Osteoblast (primary cell): ENCODE measurements around the gene ASCC2. TPM values are rescaled to one million over a fixed set of nuclear protein-coding genes. Genes with fewer than 3 reads are reported as not detected.

Experiments
- DNase-seq: peaks from one replicate; pipeline ENCODE4 v3.0.0; 2011; ENCODE audit warnings: low spot score, mixed read lengths; ENCODE audit not compliant: insufficient read length; ENCODE audit errors: missing footprints
- H2AFZ ChIP-seq: 2 replicates; pipeline ENCODE4 v1.6.0; 2011; ENCODE audit warnings: mild to moderate bottlenecking, low read length
- H3K27ac ChIP-seq: 2 replicates; pipeline ENCODE4 v1.5.1; 2011; ENCODE audit warnings: mild to moderate bottlenecking, low read depth, low read length, moderate library complexity
- H3K27me3 ChIP-seq: 2 replicates; pipeline ENCODE4 v1.6.0; 2012; ENCODE audit warnings: mild to moderate bottlenecking, control low read depth, inconsistent platforms, low read length, moderate library complexity; ENCODE audit not compliant: insufficient read depth
- H3K36me3 ChIP-seq: 2 replicates; pipeline ENCODE4 v1.5.1; 2011; ENCODE audit warnings: mild to moderate bottlenecking, low read length, control low read depth, moderate library complexity; ENCODE audit not compliant: insufficient read depth
- H3K4me1 ChIP-seq: 2 replicates; pipeline ENCODE4 v1.5.1; 2011; ENCODE audit warnings: mild to moderate bottlenecking, low read length, control low read depth, moderate library complexity; ENCODE audit not compliant: insufficient read depth
- H3K4me2 ChIP-seq: 2 replicates; pipeline ENCODE4 v1.6.0; 2011; ENCODE audit warnings: mild to moderate bottlenecking, low read length; ENCODE audit not compliant: insufficient read depth
- H3K4me3 ChIP-seq: fragments of 200-600 bp; sonication (generic); 3 replicates; pipeline ENCODE4 v1.5.1; 2012; ENCODE audit warnings: mild to moderate bottlenecking, low read length, inconsistent platforms; ENCODE audit not compliant: insufficient read depth
- H3K79me2 ChIP-seq: 2 replicates; pipeline ENCODE4 v1.6.0; 2012; ENCODE audit warnings: mild to moderate bottlenecking, low read length, control low read depth, inconsistent platforms; ENCODE audit not compliant: insufficient read depth
- H3K9me3 ChIP-seq: 2 replicates; pipeline ENCODE4 v1.5.1; 2011; ENCODE audit warnings: low read depth, low read length, control low read depth
- H4K20me1 ChIP-seq: 2 replicates; pipeline ENCODE4 v1.6.0; 2012; ENCODE audit warnings: mild to moderate bottlenecking, low read length, control low read depth; ENCODE audit not compliant: insufficient read depth
- CTCF ChIP-seq: IDR thresholded peaks from 2 replicates; pipeline ENCODE4 v1.5.1; 2011; ENCODE audit warnings: mild to moderate bottlenecking, low read depth, low read length, moderate library complexity; ENCODE audit errors: extremely low read depth
- total RNA-seq: library from RNA; depleted of rRNA; stranded (reverse); fragments of >200 nt; gene quantifications from 2 replicates; pipeline ENCODE4 v1.2.3, GENCODE V29; 2012

The ASCC2 gene
- total RNA-seq, 1 donor: 21.0 TPM

DNA sequence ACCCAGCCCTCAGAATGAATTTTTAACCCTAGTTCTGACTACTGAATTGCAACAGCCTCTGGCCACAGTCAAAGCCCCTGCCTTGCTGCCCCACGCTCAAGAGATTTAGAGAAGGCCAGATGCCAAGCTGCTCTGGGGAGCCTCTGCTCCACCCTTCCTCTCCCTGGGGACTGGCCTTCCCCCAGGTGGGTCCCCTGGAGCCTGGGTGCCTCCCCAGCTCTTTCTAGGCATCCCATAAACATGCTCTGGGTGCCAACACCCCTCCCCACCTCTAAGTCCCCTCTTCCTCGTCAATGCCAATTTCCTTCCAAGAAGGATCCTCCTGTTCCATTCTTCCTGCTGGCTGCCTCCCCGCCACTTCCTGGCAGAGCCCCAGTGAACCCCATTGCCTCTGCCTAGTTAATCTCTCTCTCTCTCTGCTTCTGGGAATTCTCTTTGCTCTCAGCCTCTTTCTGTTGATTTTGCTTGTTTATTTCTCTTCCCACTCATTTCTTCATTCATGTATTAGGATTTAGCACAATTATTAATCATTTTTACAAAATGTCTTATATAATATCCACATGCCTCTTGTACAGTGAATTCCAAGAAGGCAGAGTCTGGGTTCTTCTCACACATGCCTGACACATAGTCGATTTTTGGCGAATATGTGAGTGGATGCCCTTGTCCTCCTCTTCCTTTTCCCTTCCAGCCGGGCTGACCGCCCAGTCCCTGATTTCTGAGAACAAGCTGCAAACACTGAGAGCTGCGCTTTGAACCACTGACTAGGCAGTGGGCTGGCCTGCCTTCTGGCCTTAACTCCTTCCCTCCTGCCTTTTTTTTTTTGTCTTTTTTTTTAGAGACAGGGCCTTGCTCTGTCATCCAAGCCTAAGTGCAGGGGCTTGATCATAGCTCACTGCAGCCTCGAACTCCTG, 53.4 kb downstream of the ASCC2 start:
- Histone ChIP-seq H3K27me3 (no peaks in the 10 kb centered on the region), H3K9me3 (no peaks in the 10 kb centered on the region), H2AFZ (peak overlapping the region; percentile 58), H3K27ac (peak overlapping the region; percentile 38), H3K4me1 (peaks cover 37% of the 10 kb centered on the region), H3K36me3 (peaks cover 23% of the 10 kb centered on the region), H4K20me1 (no peaks in the 10 kb centered on the region), H3K79me2 (no peaks in the 10 kb centered on the region), H3K4me2 (peak overlapping the region; percentile 50), H3K4me3 (peak overlapping the region; percentile 7)
- no peak for TF ChIP-seq CTCF
- peak; percentile 91 for DNase-seq

DNA sequence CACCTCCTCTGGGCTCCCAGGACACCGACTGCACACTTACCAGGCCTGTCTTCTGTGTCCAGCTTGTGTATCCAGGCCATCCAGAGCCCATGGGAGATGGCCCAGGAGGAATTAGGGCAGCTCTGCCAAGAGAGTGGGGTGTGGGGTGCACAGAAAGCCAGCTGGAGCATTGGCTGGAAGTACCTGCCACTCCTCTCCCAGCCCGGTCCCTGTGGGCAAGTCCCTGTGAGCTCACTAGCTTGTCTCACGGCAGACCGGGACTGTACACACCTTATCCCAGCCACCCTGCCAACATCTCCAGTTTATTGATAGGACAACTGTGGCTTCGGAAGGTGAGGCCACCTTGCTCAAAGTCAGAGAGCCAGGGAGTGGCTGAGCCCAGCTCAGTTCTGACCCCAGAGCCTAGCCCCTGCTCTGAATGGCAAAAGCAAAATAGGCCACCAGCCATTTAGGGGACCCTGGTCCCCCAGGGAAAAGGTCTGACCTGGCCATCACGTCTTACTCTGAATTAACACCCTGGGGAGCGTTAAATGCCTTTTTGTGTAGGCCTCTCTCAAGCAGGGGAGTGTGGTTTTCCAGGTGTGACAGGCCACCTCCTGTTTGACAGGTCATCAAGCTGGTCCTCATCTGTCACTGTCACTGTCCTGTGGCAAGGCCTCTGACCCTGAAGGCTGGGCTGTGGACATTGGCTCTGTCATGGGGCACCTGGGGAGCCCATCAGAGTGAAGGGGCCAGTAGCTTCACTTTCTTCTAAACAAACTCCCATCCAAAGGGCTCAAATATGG, 55.8 kb downstream of the ASCC2 start:
- no peaks in the 10 kb centered on the region for H3K9me3 ChIP-seq
- peak overlapping the region; percentile 91 for H3K27ac ChIP-seq
- H4K20me1 ChIP-seq: no peaks in the 10 kb centered on the region
- H3K4me2 ChIP-seq: peak overlapping the region; percentile 31
- peak; percentile 76 for DNase-seq
- no peaks in the 10 kb centered on the region for H3K79me2 ChIP-seq
- H3K27me3 ChIP-seq: no peaks in the 10 kb centered on the region
- no peak for TF ChIP-seq CTCF
- peak overlapping the region; percentile 60 for H2AFZ ChIP-seq
- peaks cover 52% of the 10 kb centered on the region for H3K4me1 ChIP-seq
- no peak overlapping the region for H3K4me3 ChIP-seq
- H3K36me3 ChIP-seq: peaks cover 4% of the 10 kb centered on the region

DNA sequence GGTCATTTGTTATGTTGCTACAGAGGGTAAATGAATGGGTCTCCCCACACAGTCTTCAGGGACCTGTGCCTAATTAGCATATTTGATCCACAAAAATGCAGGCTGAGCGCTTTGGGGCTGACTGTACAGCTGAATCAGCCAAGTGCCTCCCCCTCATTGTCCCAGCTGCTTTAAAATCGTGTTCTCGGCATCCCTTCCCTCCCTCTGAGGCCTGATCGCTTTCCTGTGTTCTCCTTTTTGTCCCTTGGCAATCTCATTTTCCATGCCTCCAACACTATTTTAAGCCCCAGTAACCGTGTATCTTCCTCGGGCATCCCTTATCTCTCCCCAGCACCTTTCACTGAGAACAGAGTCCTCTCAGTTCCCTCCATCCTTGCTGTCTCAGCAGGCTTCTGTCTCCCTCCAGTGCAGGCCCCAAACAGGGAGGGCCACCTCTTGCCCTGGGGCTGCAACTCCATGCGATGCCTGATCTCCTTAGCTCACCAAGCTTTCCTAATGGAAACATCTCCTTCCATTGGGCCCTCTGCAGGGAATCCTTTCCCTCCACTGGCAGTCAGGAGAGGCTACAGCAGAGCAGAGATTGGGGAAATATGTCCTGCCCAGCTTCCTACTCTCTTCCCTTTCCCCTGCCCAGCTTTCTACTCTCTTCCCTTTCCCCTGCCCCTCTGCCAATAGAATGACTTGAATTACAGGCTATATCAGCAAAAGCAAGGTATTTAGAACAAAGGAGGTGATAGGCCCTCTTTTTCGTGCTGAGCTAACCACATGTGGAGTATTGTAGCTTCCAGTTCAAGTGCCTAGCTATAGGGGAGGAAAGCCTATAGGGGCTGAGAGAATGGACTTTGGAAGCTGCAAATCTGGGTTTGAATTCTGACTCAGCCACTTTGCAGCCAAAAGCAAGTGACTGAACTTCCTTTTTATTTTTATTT, 57.1 kb downstream of the ASCC2 start:
- H4K20me1 ChIP-seq: no peaks in the 10 kb centered on the region
- H2AFZ ChIP-seq: peak overlapping the region; percentile 31
- no peaks in the 10 kb centered on the region for H3K36me3 ChIP-seq
- no peaks in the 10 kb centered on the region for H3K27me3 ChIP-seq
- no peaks in the 10 kb centered on the region for H3K79me2 ChIP-seq
- H3K9me3 ChIP-seq: no peaks in the 10 kb centered on the region
- TF ChIP-seq CTCF: no peak
- H3K4me1 ChIP-seq: peaks cover 52% of the 10 kb centered on the region
- H3K4me3 ChIP-seq: peak overlapping the region; percentile 19
- peak overlapping the region; percentile 91 for H3K27ac ChIP-seq
- peak overlapping the region; percentile 59 for H3K4me2 ChIP-seq
- peak; percentile 88 for DNase-seq
